Kidney tubule cell (primary cell): ENCODE measurements around the gene SEMA5B.

Experiments used
- DNase-seq: peaks from one replicate; pipeline ENCODE4 v3.0.0-alpha.2; 2018; ENCODE audit warnings: low spot score

SEMA5B gene

DNA sequence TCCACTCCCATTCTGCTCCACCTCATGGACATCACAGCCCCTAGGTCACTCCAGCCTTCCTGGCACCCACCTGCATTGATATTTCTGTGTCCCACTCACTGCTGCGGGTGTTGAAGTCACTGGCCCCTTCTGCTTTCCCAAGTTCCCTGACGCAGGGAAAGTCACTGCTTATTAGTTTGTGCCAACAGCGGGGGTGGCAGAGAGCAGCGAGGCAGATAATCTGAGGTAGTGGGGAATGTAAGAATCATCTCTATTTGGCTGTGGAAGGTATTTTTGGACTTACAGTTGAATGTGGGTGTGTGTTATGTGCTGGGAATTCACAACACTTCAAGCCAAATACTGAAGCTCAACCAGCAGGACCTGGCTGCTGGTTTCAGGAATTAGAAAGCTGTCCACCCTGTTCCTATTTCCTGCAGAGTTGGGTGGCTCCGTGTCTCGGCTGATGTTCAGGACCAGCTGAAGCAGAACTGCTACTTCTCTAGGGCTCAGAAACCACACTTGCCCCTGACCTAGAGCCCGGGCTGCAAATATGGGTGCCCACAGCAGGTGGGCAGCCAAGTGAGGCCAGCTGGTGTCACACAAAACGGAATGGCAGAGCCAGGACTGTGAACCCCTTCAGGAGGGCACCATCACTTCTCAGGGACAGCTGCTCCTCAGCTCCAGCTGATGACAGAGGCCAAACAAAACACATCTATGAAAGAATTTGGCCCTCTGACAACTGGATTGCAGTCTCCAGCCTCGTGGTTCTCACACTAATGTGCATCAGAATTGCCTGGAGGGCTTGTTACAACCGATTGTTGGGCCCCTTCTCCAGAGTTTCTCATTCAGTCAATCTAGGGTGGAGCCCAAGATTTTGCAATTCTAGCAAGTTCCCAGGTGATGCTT, 57.7 kb downstream of the SEMA5B start:
- peak; percentile 86 for DNase-seq

DNA sequence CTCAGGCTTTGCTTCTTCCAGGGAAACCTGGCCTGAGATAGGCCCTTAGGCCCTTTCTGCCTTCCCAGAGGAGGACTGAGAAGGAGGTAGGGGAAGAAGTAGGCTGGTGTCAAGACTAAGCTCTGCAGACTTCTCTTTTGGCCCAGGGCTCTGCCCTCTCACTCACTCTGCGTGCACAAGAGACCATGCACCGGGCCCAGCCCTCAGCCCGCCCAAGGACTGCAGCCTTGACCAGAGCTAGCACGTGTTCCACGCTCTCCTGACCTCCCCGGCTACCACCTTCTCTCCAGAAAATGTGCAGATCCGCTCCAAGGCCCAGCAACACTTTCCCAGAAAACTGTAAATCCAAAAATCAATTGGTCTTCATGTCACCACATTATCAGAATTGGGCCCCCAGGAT, 59.8 kb downstream of the SEMA5B start:
- no peak for DNase-seq

DNA sequence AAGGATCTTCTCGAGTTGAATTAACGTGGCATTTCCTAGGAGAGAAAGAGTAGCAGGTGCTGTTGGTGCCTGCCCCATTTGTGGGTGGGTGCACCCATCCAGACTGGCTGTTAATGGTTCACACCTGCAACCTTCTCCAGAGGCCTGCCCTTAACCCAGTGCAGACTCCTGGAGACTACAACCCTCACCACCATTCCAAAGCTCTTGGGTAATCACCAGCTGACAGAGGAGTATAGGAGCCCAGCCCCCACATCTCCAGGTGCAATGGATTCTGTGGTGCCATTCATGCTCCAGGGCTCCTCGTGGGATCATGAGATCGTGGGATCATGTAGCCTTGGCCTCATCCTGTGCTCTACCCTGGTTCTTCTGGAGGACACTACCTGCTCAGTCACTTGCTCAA, 60.2 kb downstream of the SEMA5B start:
- peak; percentile 49 for DNase-seq

DNA sequence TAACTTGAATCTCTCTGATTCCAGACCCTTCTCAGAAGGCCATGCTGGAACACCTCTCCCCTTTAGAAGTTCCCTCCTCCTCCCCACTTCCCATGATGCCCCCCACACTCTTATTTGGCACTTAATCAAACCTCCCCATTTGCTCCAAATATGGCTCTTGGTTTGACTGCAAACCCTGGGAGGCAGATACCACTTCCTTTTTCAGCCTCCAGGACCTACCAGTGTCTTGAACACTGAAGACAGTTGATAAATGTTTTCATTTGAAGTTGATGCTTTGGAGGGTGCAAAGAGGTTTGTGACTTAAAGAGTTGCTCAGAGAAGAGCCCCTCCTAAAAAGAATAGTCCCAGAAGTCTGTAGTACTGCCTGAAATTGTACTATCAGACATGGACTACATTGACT, 61.5 kb downstream of the SEMA5B start:
- no peak for DNase-seq

DNA sequence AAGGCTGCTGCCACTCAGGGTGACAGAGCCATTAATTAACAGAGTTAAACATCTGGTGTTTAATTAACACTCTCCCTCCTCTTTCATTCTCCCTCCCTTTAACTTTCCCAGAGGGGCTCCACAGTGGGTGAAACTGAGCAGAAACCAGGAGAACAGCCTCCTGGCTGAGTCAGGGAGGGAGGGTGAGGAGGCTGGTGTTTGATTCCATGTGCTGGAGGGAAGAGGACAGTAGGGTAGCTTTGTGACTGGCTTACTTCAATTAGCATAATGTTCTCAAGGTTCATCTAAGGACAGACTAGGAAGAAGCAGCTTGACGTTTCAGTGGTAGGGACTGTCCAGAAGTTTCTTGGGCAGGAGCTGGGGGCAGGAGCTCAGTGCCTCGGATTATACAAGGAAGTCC, 62.8 kb downstream of the SEMA5B start:
- peak; percentile 30 for DNase-seq

DNA sequence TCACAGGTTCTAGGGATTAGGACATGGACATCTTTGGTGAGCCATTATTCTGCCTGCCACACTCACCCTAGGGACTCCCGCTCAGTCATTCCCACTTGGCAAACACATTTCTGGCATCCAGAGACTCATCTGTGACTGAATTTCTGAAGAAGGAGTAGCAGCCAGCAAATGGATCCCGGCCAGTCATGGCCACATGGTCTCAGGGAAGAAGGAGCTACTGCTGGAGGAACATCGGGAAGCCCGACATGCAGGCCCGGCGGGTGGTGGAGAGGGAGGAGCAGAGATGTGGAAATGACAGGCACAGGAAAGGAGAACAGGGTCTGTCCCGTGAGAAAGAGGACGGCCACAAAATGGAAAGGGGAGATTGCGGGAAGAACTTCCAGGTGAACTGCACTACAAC, 65.4 kb downstream of the SEMA5B start:
- DNase-seq = no peak

DNA sequence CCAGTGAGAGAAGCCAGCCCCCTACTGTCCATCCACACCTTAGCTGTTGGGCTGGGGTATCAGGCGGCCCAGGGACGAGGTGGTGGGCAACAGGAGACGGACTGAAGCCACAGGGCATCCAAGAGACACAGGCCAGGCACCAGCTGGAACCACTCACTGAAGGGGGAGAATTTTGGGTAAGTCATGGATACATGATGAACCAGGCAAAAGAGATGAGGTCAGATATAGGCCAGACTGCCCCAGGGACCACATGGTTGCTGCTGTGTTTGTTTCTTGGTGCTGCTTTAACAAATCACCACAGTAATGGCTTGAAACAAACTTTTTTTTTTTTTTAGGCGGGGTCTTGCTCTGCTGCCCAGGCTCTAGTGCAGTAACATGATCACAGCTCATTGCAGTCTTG, 66.4 kb downstream of the SEMA5B start:
- DNase-seq = no peak

DNA sequence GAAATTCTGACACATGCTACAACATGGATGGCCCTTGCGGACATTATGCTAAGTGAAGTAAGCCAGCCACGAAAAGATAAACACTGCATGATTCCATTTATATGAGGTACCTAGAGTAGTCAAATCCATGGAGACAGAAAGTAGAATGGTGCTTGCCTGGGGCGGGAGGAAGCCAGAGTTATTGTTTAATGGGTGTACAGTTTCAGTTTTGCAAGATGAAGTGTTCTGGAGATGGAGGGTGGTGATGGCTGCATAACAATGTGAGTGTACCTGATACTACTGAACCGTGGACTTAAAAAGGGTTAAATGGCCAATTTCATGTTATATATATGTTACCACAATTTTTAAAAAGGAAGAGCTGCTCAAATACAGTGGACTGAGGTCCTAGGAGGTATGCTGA, 66.9 kb downstream of the SEMA5B start:
- peak; percentile 27 for DNase-seq

DNA sequence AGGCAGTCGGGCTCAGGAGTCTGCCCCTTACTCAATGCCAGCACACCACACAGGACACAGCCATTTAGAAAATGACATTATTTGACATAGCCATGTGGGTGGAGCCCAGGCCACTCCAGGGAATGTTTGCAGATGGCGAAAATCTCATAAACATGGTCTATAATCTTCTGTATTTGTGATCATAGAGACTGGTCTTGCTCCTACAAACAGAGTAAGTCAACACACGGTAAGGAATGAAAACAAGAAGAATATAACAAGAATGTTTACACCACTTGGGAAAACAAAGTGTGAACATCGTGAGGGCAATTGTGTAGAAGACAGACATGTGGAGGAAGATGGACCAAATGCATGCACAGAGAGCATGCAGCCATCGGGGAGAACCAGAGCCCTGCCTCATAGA, 68.2 kb downstream of the SEMA5B start:
- DNase-seq = no peak

DNA sequence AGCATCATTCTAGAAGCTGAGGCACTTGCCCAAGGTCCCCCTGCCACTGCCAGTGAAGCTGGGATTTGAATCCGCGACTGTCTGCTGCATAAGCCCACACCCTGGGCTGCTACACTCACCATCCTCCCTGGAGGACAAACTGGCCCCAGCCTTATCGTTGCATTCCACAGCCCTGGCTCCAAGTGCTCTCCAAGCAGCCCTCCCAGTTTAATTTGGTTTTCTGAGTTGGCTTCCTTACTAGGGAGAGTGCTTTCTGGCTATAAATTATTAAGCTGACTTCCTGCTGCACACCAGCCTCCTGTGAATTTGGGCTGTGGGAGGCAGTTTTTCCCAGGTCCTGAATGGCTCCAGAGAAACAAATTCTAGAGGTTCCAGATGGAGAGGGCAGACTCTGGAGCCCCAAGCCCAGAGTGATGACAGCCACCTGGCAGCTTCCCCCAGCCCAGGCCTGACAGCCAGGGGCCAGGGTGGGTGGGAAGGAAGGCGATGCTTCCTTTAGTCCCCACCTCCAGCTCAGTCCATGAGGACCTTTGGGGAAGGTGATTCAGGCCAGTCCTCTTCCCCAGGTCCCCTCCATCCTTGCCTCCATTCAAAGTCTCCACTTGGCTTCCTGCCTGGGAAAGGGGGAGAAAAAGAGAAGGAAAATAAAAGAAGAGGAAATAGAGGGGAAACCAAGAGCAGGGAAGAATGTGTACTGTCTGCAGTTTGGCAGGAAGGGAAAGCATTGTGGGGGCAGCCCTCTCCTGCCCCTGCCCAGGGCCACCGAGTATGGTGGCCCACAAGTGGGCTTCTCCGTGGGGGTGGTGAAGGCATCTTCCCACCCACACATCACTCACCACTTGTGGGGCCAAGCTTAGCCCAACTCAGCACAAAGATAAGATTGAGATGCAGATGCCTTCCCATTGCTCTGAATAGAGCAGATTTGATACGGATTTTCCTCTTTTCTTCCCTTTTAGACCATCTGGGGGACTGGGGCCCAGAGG, 69.6 kb downstream of the SEMA5B start:
- DNase-seq = peak; percentile 62

DNA sequence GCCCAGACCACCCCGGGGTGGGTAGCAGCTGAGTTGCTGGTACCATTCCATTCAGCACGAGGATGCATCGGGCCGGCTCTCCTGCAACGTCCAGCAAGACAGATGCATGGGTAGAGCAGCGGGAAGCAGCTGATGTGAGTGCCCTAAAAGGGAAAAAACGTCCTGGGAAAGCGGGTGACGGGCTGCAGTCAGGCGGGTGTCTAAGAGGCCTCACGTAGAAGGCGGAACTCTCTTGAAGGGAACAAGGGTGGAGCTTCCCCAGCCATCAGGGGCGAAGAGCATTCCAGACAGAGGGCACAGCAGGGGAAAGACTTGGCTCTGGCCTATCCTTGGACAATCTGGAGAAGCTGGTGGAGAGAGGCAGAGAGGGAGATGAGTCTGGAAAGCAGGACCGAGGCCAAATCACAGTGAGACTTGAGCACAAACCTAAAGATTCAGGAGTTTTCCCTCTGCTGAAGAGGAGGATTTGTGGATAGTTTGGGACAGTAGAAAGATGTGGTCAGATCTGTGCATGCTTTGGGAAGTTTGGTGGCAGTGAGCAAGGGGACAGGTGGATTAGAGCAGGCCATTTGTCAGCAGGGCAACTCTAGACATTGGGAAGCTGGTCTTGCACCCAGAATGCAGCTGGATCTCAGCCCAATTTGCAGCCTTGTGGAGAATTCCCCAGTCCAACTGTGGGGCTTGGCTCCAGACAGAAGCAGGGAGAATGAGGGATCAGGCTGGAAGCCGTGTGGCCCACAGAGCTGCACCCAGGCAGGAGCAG, 70.7 kb downstream of the SEMA5B start:
- no peak for DNase-seq

DNA sequence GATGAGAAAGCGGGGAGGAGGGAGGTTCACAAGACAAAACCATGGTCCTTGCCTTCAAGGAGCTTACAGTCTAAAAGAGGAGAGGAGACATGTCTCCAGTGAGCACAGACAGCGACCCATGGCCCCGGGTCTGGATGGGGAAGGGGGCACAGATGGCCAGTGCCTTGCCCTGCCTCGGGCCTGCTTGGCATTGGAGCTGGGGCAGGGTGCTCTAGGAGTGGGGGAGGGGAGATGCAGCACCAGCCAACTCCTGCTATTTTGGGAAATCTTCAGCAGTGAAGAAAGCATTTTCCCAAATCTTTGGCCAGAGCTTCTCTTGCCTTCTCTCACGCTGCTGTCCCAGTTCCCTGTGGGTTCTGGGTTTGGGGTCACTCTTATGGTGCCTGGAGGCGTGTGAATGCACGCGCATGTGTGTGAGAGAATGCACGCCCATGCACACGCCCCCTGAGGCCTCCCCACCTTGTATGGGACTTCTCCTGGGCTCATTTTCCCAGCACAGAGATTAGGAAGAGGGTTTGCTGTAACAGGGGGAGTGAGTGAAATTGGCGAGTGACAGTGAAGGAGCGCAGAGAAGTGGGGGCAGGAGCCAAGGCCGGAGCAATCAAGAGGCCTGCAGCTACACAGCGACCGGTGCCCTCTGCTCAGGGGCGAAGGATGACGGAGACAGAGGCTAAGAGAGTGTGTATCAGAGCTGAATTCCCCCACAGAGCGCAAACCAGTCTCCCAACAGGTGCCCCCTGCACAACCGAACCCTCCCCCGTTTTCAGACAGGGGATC, 71.5 kb downstream of the SEMA5B start:
- DNase-seq = no peak

DNA sequence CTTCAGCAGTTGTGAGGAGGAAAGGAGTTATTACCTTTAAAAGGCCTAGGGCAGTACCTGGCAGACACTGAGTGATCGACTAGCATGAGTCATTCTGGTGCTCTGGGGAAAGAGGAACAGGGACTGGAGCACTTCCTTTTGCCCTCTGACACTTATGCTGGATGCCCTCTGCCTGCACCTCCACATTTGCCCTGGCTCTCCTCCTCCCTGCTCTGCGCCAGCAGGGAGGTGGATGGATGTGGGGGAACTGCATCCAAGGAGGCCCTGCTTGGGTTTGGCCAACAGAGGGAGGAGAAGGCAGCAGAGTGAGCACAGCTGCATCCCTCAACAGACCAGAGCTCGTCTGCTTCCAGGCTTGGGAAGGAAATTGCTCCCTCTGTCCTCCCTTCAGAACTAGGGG, 75.0 kb downstream of the SEMA5B start:
- peak; percentile 74 for DNase-seq

DNA sequence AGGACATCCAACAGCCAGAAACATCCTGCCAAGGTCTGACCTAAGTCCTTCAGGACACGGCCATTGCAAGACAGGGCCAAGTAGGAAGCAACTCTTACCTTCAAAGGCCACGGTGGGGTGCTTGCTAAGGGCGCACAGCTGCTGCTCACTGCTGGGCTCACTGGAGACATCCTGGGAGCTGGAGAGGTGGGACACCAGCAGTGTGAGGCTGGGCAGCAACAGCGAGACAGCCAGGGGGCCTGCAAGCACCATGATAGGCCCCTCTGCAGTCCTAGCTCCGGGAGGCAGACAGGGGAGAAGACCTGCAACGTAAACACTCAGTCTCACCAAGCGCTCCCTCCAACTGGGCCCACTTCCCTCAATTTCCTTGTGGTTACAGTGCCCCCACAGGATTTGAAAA, 79.2 kb downstream of the SEMA5B start:
- no peak for DNase-seq

DNA sequence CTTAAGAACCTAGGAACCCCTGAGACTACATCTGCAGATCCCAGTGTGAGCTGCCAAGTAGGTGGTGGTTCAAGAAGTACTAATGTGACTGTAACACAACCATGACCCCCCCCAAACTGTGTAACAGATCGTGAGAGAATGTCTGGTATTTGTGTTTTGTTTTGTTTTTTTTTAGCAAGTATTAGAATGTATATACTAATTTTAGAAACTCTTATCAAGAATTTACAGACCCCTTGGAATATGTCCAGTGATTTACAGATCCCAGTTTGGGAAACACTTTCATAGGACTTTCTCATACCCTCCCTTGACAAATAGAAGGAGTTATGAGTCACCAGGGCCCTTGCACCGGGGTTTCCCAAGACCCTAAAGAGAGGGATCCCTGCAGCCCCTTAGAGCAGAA, 79.8 kb downstream of the SEMA5B start:
- no peak for DNase-seq

DNA sequence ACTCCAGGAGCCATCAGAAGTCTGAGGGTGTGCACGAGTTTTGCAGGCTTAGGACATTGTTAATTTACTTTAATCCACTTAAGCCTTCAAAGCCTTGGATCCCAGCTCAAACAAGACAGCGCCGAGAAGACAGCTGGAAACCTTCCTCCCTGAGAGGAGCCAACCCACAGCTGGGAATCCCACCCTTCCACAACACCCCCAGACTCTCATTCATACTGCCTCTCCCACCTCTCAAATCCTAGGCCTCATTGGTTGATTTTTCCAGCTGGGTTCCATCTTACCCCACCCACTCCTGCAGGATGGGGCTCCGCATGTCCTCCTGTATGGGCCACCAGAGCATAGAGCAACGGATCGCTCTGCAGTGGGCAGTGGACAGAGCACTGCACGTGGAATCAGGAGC, 80.4 kb downstream of the SEMA5B start:
- no peak for DNase-seq

DNA sequence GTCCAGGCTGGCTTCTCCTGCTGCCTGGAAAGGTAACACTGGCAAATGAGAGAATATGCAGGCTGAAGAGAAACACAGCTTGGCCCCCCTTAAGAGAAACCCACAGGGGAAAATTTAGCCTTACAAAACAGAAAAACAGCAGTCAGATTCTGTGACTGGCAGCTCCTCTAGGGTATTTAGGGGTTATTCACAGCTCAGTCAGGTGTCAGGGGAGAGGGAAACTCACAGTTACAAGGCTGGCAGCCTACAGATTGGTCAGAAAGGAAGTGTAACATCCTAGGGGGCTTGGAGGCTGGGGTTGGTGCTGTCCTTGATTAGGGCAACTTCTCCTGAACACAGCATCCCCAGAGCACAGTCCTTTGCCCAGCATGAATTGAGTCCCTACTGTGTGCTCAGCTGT, 81.4 kb downstream of the SEMA5B start:
- no peak for DNase-seq

DNA sequence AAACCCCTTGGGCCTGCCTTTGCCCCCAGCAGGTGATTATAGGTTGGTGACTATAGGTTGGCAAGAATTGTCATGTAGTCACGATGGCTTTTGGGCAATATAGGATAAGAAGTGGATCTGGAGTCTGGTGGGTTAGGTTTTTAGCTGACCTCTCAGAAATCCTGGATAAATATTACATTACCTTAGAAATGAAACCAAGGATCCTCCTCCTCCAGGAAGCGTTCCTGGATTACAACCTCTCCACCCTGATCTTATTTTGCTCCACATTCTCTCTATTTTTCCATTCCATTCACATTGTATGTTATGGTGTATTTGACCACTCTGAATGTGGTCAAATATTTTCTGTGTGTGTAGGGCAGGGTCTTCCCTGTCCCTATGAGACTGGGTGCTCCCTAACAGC, 82.3 kb downstream of the SEMA5B start:
- no peak for DNase-seq

DNA sequence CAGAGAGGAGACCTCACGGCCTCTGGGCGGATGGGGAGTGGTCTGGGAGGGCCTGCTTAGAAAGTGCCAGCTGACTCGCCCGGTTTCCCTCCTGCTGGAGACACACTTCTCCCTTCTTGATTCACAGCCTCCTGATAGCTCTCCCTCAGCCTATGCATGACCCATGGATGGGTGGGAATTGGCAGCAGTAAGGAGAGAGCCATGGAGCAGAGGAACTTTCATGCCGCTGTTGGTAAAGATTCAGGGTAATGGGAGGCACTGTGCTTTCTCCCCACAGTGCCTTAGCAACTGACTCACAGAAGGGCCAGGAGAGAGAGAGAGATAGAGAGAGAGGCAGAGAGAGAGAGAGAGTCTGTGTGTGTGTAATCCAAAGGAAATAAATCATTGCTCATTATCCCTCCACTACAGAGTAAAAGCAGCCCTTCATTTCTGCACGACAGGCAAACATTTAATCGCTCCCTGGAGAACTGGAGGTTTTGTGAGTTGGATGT, 82.8 kb downstream of the SEMA5B start:
- peak; percentile 44 for DNase-seq

DNA sequence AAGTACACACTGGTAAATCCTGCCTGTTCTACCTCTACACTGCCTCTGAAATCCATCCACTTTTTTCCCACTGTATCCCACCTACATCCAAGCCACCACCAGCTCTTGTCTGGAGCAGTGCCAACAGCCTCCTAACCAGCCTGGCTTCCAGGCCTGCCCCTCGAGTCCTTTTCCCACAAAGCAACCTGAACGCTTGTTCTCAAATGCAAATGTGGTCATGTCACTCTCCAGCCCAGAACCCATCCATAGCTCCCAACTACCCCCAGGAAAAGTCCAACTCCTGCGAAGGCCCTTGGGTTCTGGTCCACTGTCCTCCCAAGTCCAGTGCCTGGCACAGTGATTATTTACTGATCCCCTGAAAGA, 83.8 kb downstream of the SEMA5B start:
- no peak for DNase-seq
